ENCODE data around the gene TLL1.

The TLL1 gene

GRCh38 chr4:166091912-166092510 lies 219.0 kb downstream of the TLL1 start:
- Histone ChIP-seq H2AFZ (ENCODE audit: low read depth, low read length) (no peak overlapping the region), H3K27ac (ENCODE audit: low read length) (no peak overlapping the region), H4K20me1 (ENCODE audit: insufficient read depth, low read length) (no peaks in the 10 kb centered on the region), H3K9me3 (ENCODE audit: insufficient read depth, low read length) (no peaks in the 10 kb centered on the region), H3K27me3 (ENCODE audit: low read depth, low read length) (no peaks in the 10 kb centered on the region), H3K4me2 (ENCODE audit: low read length) (no peak overlapping the region), H3K4me1 (ENCODE audit: low read length) (peaks cover 21% of the 10 kb centered on the region), H3K9ac (ENCODE audit: low read length) (no peak overlapping the region), H3K4me3 (ENCODE audit: low read length) (no peak overlapping the region), H3K36me3 (replicated peaks; ENCODE audit: low read depth, low read length) (no peaks in the 10 kb centered on the region), H3K79me2 (ENCODE audit: low read length) (no peaks in the 10 kb centered on the region)
- TF ChIP-seq CTCF (IDR thresholded peaks at IDR 0.05; ENCODE audit: low read depth, low read length) = peak; percentile 92
- TF ChIP-seq EZH2phosphoT487 (IDR thresholded peaks at IDR 0.05; ENCODE audit: low read depth) = no peak

- H3K79me2 ChIP-seq (ENCODE audit: low read length) = no peaks in the 10 kb centered on the region
- no peak overlapping the region for H3K9ac ChIP-seq (ENCODE audit: low read length)
- no peaks in the 10 kb centered on the region for H3K36me3 ChIP-seq (replicated peaks; ENCODE audit: low read depth, low read length)
- no peak overlapping the region for H3K27ac ChIP-seq (ENCODE audit: low read length)
- peaks cover 21% of the 10 kb centered on the region for H3K4me1 ChIP-seq (ENCODE audit: low read length)
- TF ChIP-seq EZH2phosphoT487 (IDR thresholded peaks at IDR 0.05; ENCODE audit: low read depth) (no peak), CTCF (IDR thresholded peaks at IDR 0.05; ENCODE audit: low read depth, low read length) (no peak)
- H3K27me3 ChIP-seq (ENCODE audit: low read depth, low read length) = no peaks in the 10 kb centered on the region
- H4K20me1 ChIP-seq (ENCODE audit: insufficient read depth, low read length) = no peaks in the 10 kb centered on the region
- no peak overlapping the region for H3K4me3 ChIP-seq (ENCODE audit: low read length)
- no peaks in the 10 kb centered on the region for H3K9me3 ChIP-seq (ENCODE audit: insufficient read depth, low read length)
- no peak overlapping the region for H2AFZ ChIP-seq (ENCODE audit: low read depth, low read length)
- H3K4me2 ChIP-seq (ENCODE audit: low read length) = peak overlapping the region; percentile 21; the same call in 1 of the 2 replicates
Measured at GRCh38 chr4:166092797-166093290, 219.8 kb downstream of the TLL1 start.

- Histone ChIP-seq H4K20me1 (ENCODE audit: insufficient read depth, low read length) (no peaks in the 10 kb centered on the region), H3K36me3 (replicated peaks; ENCODE audit: low read depth, low read length) (no peaks in the 10 kb centered on the region), H3K27ac (ENCODE audit: low read length) (no peak overlapping the region), H3K4me1 (ENCODE audit: low read length) (no peaks in the 10 kb centered on the region), H3K4me3 (ENCODE audit: low read length) (no peak overlapping the region), H3K4me2 (ENCODE audit: low read length) (no peak overlapping the region), H2AFZ (ENCODE audit: low read depth, low read length) (0 out of 2 replicates have a peak overlapping the region, but pooled peaks have one; percentile 6), H3K9ac (ENCODE audit: low read length) (no peak overlapping the region), H3K9me3 (ENCODE audit: insufficient read depth, low read length) (no peaks in the 10 kb centered on the region), H3K27me3 (ENCODE audit: low read depth, low read length) (no peaks in the 10 kb centered on the region), H3K79me2 (ENCODE audit: low read length) (no peaks in the 10 kb centered on the region)
- TF ChIP-seq EZH2phosphoT487 (IDR thresholded peaks at IDR 0.05; ENCODE audit: low read depth) (no peak), CTCF (IDR thresholded peaks at IDR 0.05; ENCODE audit: low read depth, low read length) (no peak)
Measured at GRCh38 chr4:166104623-166105022, 231.6 kb downstream of the TLL1 start.

- Histone ChIP-seq H3K36me3 (replicated peaks; ENCODE audit: low read depth, low read length) (no peaks in the 10 kb centered on the region), H3K9me3 (ENCODE audit: insufficient read depth, low read length) (no peaks in the 10 kb centered on the region), H3K27me3 (ENCODE audit: low read depth, low read length) (no peaks in the 10 kb centered on the region), H4K20me1 (ENCODE audit: insufficient read depth, low read length) (no peaks in the 10 kb centered on the region), H3K4me2 (ENCODE audit: low read length) (no peak overlapping the region), H3K4me3 (ENCODE audit: low read length) (no peak overlapping the region), H2AFZ (ENCODE audit: low read depth, low read length) (no peak overlapping the region), H3K27ac (ENCODE audit: low read length) (no peak overlapping the region), H3K4me1 (ENCODE audit: low read length) (no peaks in the 10 kb centered on the region), H3K79me2 (ENCODE audit: low read length) (no peaks in the 10 kb centered on the region), H3K9ac (ENCODE audit: low read length) (no peak overlapping the region)
- TF ChIP-seq CTCF (IDR thresholded peaks at IDR 0.05; ENCODE audit: low read depth, low read length) (no peak), EZH2phosphoT487 (IDR thresholded peaks at IDR 0.05; ENCODE audit: low read depth) (no peak)
Measured at GRCh38 chr4:166121897-166122296, 248.9 kb downstream of the TLL1 start.
